Germinal center (tissue), 1 donor: ENCODE measurements around the gene FIBIN.

ENCODE experiments used
- DNase-seq: peaks from one replicate; pipeline ENCODE4 v3.0.0; 2012; ENCODE audit warnings: mixed read lengths, low spot score

The FIBIN gene

DNA sequence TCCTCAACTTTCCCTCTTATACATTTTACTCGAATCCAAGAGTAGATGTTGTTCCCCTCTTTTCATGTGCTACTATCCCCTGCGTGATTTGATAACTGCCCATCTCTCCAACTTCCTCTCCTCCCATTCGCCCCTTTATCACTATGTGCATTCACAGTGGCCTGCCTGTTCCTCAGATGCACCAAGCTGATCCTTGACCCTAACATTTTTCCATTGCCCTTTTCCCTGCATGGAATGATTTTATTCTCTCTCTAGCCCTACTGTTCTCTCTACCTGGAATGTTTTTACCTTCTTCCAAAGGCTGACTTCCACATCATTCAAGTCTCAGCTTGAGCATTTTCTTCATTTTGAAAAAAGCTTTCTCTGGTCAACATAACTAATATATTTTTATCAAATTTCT lies 31.0 kb downstream of the FIBIN start:
- no peak for DNase-seq

DNA sequence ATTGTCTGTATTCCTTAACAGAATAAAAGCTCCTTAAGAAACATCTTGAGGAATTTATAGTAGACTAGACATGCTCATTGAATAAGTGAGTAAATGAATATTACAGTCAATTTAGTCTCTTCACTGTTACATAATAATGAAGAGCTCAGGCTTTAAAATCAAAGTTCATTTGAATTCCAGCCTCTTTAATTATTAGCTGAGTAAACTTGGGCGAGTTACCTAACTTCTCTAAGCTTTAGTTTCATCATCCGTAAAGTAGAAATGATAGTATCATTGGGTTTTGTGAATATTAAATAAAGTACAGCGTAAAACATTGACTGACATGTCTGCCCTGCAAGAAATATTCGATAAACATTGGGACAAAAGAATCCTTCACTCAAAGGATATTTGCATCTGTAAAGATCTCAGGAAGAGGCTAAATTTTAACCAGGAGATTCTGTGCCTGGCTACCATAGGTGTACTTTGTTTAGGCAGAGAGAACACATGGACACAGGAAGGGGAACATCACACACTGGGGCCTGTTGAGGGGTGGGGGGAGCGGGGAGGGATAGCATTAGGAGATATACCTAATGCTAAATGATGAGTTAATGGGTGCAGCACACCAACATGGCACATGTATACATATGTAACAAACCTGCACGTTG lies 31.5 kb downstream of the FIBIN start:
- DNase-seq, result no peak

GRCh38 chr11:27025957-27026733 lies 32.2 kb downstream of the FIBIN start:
- no peak for DNase-seq

DNA sequence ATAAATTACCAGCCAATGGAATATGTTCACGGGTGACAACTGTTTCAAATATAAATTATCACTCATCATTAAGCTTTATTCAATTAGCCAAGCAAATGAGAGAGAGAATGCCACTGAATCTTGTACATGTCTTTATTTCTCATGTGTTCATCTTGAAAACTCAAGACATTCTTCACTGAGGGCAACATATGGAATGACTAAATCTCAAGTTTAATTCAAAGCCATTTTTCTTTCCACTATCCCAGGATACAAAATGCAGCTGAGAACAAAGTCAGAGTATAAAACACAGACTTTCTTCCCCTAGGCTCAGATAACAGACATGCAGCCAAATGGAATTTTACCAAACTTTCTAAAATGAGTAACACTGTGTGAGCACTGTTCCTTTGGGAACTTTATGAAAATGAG lies 34.7 kb downstream of the FIBIN start:
- no peak for DNase-seq

- no peak for DNase-seq
Observed at GRCh38 chr11:27029966-27030365, 36.1 kb downstream of the FIBIN start.

GRCh38 chr11:27031754-27032153 lies 37.8 kb downstream of the FIBIN start:
- no peak for DNase-seq

GRCh38 chr11:27039873-27040272 lies 46.0 kb downstream of the FIBIN start:
- no peak for DNase-seq

DNA sequence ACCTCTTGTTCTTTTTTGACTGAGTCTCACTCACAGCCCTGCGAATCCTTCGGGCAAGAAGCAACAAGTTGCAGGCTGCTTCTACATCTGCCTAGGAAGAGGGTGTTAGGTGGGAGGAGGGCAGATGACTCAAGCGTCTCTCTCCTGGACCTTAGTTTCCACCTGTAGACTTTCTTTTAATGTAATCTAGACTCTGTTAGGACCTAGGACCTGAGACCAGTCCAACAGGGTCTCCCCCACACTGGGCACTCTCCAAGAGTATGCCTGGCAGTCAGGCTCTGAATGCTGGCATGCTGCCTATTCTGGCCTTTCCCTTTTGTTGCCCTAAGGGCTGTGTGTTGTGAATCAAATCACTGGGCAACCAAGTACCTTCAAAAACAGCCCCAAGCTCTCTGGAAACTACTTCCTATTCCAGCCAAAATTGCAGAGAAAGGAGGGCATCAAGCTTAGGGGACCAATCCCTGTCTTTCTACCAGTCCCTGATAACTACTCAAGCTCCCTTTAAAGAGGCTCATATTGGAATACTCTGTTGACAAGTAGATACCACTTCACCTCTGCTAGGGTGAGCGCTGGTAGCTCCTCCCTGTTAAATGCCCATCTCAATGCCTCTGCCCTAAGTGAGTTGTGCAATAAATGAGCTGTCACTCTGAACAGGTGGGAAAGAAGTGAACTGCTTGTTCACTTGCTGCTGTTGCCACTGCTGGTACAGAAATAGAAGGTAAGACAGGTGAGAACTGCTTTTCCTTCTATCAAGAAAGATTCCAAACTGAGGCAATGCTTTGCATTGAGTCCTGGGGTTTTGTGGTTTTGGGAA lies 46.6 kb downstream of the FIBIN start, which contains the start of gene BBOX1:
Gene BBOX1, plus strand, starts transcription at position 514 of the 814 bp plus-strand sequence. CDS start 14,616 bp downstream, outside the sequence.
- DNase-seq, result no peak

GRCh38 chr11:27041141-27041899 lies 47.4 kb downstream of the FIBIN start:
- DNase-seq, result no peak
